Stimulated activated CD8-positive, alpha-beta memory T cell treated with anti-CD3 and anti-CD28 coated beads, Interleukin-7, amount 100 ng/mL, for 1 hour (primary cell): ENCODE results near the gene ABCA10.
"Not testable (repeated sequence)": the region's sequence is repeated elsewhere in the genome, so short reads cannot be mapped to it uniquely, and the experiment has no call there.

Experiments
- DNase-seq, 2 donors: peaks; one replicate each; pipeline ENCODE4 v3.0.0-alpha.2; 2020; ENCODE audit warnings: low read depth in 2 of 2

Gene ABCA10

DNA sequence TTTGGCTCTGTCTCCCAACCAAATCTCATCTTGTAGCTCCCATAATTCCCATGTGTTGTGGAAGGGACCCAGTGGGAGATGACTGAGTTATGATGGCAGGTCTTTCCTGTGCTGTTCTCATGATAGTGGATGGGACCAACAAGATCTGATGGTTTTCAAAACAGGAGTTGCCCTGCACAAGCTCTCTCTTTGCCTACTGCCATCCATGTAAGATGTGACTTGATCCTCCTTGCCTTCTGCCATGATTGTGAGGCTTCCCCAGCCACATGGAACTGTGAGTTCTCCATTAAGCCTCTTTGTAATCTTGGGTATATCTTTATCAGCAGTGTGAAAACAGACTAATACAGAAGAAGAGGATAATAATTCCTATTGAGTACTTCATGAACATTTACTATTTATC lies 60.0 kb downstream of the ABCA10 start:
- DNase-seq: not testable (repeated sequence)

DNA sequence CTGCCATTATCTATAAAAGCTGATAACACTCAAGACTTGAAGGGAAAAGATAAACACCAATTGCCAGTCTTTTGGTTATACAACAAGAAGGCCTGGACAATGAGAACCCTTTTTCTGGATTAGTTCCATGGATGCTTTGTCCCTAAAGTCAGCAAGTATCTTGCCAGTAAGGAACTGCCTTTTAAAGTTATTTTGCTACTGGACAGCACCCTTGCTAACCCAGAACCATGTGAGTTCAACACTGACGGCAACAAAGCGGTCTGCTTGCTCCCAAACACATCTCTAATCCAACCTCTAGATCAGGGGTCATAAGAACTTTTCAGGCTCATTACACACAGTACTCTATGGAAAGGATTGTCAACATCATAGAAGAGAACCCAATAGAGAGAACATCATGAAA lies 61.7 kb downstream of the ABCA10 start:
- DNase-seq: no peak

DNA sequence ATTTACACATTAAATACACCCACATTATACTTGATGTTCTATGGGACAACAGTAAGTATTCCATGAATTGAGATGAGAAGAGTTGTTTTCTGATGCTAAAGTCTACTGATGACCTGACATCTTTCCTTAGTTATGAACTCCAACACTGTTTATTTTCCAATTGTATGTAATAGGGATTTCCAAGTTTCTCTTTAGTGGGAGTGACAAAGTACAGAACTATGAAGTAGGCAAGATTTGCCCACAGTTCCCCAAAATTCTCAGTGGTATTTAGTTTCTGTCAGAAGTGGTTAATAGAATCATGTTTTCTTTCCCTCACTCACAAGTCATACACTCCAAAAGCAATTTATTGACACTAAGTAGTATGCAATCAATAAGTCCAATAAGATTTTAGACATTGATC lies 64.4 kb downstream of the ABCA10 start:
- no peak for DNase-seq

DNA sequence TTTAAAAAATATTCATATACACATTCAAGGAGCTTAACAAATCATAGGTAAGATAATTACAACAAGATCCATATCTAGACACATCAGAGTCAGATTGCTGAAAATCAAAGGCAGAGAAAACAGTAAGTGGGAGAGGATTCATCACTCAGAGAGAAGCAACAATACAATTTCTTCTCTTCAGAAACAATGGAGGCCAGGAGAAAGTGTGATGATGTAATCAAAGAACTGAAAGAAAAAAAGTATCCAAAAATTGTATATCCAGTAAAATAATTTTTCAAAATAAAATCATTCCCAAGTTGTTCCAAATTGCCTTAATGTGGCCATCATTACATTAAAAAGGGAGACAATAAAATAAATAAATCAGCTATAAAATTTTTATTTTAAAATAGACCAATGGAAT lies 69.2 kb downstream of the ABCA10 start:
- DNase-seq: no peak

DNA sequence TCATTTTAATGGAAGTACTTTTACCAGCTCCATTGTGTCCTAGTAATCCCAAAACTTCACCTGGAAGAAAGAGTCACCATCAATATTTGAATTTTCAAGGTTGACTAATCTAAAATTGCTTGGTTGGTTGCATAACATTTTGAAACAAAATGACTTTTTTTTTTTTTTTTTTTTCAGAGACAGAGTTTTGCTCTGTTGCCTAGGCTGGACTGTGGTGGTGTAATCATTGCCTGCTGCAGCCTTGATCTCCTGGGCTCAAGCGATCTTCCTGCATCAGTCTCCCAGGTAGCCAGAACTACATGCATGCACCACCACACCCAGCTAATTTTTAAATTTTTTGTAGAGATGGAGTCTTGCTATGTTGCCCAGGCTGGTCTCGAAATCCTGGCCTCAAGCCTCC lies 74.4 kb downstream of the ABCA10 start:
- DNase-seq: no peak

DNA sequence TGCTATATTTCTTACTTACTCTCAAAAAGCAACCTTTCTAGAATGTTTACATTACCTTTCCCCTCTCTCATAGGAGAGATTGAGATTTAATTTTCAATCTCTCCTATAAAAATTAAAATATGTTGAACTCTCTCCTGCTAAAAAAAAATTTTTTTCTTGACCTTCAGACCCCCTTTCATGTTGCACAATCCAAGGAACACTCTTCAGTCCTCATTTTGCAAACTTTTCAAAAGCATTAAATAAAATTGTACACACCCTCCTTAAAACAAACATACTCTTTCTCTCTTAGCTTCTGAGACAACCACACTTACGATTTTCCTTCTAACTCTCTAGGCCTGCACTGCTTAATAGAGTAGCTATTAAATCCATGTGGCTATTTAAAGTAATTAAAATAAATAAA lies 78.3 kb downstream of the ABCA10 start:
- DNase-seq: no peak

DNA sequence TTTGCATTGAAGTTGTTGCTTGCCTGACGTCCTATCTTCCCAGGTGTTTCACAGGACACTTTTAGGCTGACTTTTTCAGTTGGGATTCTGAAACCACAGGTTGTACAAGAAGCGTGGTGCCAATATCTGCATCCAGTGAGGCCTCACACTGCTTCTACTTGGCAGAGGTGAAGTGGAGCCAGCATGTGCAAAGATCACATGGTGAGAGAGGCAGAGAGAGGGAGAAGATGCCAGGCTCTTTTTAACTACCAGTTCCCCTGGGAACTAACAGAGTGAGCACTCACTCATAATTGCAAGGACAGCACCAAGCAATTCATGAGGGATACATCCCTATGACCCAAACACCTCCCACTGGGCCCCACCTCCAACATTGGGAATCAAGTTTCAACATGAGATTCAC lies 81.2 kb downstream of the ABCA10 start:
- no peak for DNase-seq

DNA sequence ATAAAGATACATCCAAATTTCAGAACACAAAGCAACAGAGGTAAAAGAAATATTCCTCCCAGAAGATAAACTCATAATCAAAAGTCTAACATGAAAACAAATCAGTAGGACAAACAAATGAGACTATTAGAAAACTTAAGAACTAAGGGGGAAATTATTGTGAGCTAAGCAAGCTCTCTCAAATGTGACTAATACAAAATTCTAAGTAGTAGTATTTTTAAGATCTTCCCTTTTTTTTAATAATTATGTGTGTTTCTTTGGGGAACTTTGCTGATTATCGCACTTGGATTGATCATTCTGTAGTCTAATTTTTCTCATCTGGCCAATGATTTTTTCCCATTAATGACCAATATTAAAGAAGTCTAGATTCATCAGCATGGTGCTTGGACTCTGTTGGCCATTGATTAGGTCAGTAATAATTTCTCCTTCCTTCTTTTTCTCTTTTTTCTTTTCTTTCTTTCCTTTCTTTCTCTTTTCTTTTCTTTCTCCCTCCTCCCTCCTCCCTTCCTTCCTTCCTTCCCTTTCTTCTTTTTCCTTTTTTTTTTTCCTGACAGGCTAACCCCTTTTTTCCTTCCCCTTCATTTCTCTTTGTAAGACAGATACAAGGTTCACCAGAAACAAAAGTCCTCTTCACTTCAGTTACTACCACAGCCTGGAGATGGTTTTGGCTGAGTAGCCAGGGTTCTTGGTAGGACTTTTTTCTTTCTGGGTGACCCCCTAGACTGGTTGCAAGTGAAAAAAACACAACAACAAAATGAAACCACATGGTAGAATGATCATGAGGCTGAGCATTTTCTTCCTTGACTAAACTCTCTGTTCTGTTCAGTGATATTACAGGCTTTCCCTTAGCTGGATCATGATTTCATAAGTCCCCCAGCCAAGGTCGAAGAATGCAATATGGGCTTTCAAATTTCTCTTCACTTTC lies 84.0 kb downstream of the ABCA10 start:
- no peak for DNase-seq

DNA sequence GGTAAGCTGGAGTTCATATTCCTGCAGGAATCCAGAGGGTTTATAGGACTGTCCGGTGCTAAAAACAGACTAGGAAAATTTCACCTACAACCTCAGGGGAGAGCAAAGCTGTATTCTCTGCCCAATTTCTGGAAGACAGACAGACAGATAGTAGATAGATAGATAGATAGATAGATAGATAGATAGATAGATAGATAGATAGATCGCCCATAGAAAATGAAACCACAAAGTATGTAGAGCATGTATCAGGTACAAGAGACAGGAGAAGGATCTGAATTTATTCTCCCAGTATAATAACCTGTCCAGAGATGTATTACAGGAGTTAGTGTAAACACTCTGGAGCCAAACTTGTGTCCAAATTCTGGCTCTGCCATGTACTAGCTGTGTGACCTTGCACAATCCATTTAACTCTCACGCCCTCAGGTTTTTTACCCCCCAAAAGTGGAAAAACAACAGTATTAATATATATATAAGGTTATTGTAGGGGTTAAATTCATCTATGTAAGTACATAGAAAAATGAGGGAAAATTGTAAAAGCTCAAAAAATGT lies 84.9 kb downstream of the ABCA10 start:
- DNase-seq: no peak

DNA sequence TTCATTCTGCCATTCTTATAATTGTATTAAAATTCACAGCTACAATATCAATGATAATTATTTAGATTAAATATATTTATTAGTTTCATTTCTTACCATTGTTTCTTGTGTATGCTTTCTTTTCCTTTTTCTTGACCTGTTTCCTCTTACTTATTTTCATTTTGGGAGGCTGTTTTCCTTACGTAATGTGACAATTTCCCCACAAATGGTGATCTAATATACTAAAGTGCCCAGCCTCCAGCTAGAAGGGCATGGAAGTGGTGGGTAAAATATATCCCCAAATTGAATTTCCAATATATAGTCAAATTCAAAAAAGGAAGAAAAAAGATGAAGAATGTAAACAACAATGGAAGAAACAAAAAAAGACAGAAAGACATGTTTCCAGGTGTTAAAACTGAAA lies 85.5 kb downstream of the ABCA10 start:
- DNase-seq: no peak

DNA sequence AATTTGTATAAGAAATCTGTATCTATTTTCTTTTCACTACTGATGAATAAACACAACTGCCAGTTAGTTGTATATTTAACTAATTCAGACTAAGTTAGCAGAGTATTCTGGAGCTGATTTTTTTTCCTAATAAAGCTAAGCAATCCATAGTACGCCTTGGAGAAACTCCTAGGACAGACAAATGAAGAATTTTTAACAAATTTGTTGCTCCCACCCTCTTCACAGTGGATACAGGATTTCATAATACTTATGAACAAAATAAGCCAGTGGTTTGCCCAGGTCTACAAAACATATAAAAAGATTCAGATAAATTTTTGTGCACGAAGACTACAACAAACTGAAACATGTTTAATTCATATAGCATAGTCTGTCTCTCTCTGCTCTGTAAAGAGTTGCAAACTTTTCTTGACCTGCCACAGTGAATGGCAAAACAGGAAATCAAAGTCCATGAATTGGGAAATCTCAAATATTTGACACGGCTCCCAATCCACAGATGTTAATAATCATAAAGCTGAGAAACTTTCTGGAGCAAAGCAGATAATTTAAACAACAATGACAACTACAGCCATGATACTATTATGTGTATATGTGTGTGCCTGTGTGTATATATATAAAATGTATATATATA lies 86.3 kb downstream of the ABCA10 start:
- no peak for DNase-seq

DNA sequence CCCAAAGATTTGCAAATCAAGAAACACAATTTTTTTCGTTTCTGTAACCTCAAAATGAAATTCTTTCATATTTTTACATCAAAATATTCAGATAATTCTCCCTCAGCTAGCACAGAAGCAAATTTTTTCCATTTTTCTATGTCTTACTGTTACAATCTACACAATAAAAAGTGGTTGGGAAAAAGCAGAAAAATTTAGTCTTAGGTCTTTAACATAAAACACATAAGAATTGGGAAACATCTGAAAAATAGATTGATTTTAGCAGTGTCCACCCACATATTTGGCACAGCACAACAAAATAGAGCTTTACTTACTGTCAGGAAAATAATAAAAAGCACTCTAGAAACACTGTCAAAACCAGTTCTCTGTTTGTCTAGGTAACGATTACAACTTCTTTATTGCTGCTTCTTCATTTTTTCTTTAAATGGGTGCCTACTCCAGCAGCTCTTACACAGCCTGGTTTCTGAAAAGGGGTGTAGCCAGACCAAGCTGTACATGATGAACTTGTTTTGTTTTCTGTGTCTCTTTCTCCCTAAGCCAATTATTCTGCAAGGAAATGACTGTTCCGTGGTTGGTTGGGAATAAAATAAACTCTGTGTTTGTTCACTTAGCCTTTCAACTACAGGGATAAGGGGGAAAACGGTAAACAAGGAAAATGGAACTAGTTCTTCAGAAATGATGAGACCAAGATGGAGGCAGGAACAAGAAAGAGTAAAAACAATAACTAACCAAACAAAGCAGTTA lies 87.0 kb downstream of the ABCA10 start, which contains the start of gene ABCA6:
TSS of gene ABCA6 (minus strand) at position 465 of the 744 bp plus-strand sequence. CDS start 1,192 bp downstream, outside the sequence.
- DNase-seq: no peak

DNA sequence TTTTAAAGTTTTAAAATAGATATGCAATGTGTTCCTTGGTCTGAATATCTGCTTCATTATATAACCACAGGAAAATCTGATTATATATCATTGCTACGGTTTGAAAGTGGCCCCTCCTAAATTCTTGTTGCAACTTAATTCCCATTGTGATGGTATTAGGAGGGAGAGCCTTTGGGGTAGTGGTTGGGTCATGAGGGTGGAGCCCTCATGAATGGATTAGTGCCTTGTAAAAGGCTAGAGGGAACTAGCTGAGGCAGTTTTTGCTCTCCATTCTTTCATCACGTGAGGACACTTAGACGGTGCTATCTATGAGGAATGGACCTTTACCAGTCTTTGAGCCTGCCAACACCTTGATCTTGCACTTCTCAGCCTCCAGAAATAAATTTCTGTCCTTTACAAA lies 94.5 kb downstream of the ABCA10 start:
- no peak for DNase-seq

DNA sequence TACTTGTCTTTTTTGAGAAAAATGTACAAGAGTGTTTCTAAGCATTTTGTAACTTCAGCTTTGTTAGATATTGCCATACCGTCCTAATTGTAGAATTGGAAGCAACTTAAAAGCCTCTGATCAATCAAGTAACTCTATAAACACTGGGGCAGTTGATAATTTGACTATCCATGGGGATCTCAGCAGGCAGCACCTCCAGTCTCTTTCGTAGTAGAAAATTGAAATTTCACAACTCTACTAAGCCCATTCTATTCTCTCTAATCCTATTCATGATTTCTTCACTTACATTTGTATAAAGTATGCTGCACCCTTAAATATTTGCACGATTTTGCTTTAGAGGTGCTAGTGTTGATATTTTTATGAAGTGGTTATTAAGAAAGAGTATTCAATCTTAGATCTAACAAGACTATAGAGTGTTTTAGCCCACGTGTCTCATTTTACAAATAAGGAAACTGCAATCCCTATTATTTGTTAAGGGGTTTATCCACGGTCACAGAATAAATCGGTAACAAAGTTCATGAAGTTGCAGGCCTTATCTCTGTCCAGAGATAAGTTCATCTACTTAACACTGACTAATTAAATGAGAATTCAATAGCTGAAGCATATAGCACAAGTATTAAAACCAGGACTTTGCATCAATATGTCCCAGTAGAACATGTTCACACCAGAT lies 97.9 kb downstream of the ABCA10 start:
- no peak for DNase-seq

DNA sequence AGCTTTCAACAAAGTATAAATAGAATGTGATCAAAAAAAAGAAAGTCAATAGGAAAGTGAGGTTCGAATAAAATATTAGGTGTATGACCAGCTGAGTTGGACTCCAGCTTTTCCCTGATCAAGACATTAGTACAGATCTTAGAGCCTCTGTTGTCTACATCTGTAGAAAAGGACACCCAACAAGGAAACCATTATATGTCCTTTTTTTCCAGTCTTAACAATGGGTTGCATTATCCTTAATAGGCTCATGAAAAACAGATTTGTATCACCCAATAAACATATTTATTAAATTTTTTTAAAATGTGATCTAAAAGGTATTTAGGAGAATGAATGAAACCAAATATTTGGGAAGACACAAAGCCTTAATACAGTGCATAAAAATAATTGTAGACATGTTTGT lies 105.0 kb downstream of the ABCA10 start:
- no peak for DNase-seq

DNA sequence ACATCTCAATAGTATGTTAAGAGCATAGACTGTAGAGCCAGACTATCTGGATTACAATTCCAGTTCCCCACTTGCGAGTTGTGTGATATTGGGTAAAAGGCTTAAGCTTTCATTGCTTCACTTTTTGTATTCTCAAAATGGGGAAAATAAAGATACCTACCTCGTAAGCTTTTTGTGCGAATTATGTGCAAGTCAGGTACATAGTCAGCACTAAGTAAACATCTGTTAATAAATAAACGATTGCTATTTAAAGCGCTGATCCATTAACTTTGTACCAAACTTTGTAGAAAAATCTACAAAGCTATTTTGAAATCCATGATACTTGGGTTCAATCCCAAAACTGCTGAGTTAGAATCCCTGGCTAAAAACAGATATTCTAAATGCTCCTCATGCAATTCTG lies 106.6 kb downstream of the ABCA10 start:
- DNase-seq: no peak

DNA sequence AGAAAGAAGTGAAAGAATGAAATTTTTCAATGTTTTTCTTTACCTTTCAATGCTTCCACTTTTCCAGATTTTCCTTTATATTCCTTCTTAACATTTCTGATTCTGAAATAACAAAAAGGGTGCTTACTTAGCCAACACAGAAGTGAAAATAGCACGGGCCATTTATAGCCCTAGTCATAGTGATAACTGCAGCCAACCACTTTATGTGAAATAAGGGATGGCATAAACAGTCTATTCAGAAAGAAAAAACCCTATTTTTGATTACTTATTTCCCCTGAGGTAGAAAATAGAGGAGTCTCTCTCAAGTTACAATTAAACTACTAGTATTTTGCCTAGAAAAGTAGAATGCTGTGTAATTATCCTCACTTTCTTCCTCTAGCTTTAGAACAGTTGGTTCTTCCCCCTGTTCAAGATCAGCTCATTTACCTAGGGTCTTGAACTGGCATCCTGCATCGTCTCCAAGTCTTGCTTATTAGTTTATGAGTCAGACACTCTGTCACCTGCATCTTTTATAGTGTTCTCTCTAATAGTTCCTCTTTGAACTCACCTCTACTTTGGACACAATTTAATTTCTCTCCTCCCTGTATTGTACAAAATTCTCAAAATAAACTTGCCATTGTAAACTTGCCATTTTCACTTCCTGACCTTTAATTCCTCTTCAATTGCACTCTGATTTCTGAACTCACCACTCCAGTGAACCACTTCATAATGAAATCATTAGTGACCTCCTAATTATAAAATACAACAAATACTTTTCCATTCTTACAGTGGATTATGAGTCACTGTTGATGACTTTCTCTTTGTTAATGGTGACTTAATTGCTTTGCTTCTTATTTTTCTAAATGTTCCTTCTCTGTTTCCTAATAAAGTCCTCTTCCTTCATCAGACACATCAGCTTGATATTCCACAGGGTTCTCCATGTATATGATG lies 110.5 kb downstream of the ABCA10 start:
- DNase-seq: no peak

DNA sequence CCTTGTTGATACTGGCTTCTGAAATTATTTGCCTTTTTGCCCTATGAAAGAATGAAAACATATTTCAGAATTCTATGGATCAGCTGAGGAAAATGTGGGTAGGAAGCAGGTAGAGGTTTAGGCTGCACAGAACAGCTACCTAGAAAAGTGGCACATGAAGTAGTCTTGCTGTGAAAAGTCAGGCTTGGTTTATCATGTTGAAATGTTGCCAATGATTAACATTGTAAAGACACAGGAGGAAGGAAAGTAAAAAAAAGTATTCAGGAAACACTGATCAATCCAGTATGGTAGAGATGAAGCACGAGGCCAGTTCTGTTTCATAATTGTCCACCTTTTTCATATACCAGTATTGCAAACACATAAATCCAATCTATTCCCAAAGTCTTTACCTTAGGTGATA lies 116.8 kb downstream of the ABCA10 start:
- no peak for DNase-seq

DNA sequence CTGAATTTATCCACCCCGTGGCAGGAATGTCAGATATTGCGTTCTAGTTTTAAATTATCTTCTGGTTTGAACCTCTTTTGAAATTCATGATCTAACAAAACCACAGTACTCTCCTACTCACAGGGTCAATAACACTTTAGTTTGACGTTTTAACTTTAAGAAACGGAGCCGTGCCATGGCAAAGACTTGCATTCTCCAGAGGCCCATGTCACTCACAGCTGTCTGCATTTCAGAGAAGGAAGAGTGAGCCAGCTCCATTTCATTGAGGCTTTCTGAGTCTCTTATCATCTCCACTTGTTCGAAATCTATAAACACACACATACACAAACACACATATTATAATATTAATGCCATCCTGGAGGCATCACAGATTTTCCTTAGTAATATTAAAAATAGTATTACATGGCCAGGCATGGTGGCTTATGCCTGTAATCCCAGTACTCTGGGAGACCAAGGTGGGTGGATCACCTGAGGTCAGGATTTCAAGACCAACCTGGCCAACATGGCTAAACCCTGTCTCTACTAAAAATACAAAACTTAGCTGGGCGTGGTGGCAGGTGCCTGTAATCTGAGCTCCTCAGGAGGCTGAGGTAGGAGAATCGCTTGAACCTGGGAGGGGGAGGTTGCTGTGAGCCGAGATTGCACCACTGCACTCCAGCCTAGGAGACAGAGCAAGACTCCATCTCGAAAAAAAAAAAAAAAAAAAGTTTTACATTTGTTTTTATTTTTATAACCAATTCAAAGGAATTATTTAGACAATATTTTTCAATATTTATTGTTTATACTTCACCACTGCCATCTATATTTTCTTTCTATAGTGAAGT lies 122.5 kb downstream of the ABCA10 start:
- DNase-seq: no peak
